Measurements from ENCODE around the gene NOLC1. TPM values are rescaled to one million over a fixed set of nuclear protein-coding genes. Genes with fewer than 3 reads are reported as not detected.
A peak's percentile ranks its signal among the peaks of the same experiment; 100 is the strongest.

The NOLC1 gene
- total and polyA plus RNA-seq, 11 donors, result 10.1 to 67.5 (median 29.0) TPM

DNA sequence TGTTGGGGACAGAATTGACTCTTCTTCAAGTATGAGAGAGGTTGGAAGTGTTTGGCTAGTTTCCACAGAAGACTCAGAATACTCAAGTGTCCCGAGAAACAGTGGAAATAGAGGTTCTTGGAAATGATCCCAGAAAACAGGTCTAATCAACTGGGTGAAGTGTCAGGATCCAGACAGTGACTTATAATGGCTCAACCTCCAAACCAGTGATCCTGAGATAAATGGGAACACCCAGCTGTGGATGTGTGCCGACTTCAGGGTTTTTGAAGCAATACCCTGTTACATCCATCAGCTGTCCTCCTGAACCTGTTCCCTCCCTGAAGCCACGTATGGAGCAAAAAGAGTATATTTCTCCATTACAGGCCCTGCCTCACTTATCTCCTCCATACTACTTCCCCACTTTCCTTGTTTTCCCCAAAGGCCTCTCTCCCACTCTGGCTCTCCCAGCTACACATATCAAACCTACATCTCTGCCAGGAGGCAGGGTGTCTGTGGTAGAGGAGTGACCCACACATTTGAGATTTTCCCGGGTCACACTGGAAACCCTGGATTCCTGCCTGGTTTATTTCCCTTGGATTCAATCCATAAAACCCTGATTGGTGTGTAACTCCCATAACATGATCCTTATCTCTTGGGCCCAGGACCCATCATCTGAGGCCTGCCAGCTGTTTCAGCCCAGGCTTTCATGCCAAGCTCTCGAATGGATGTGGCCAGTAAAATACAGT, 56.3 kb downstream of the NOLC1 start:
- peak in 2 of 4 donors; percentile 20 to 47 for ATAC-seq
- 14 to 23% (median 20%) methylated on average over 5 of the region's 5 CpGs for WGBS, 4 donors
- TF ChIP-seq, protein P1, sequence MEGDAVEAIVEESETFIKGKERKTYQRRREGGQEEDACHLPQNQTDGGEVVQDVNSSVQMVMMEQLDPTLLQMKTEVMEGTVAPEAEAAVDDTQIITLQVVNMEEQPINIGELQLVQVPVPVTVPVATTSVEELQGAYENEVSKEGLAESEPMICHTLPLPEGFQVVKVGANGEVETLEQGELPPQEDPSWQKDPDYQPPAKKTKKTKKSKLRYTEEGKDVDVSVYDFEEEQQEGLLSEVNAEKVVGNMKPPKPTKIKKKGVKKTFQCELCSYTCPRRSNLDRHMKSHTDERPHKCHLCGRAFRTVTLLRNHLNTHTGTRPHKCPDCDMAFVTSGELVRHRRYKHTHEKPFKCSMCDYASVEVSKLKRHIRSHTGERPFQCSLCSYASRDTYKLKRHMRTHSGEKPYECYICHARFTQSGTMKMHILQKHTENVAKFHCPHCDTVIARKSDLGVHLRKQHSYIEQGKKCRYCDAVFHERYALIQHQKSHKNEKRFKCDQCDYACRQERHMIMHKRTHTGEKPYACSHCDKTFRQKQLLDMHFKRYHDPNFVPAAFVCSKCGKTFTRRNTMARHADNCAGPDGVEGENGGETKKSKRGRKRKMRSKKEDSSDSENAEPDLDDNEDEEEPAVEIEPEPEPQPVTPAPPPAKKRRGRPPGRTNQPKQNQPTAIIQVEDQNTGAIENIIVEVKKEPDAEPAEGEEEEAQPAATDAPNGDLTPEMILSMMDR (IDR thresholded peaks at IDR 0.05), result no peak
- no peak for TF ChIP-seq POLR2A (IDR thresholded peaks at IDR 0.05)
- H3K36me3 ChIP-seq, result no peaks in the 10 kb centered on the region
- no peak overlapping the region for H3K4me3 ChIP-seq
- no peak overlapping the region for H3K27ac ChIP-seq
- intact Hi-C loops (cut with DNase I), result no loop called here
- no peaks in the 10 kb centered on the region for H3K27me3 ChIP-seq
- H3K9me3 ChIP-seq, result peaks cover 0 to 14% (median 3%) of the 10 kb centered on the region in 12 donors
- H3K4me1 ChIP-seq, result peaks cover 0 to 13% (median 7%) of the 10 kb centered on the region in 12 donors
- no peak for DNase-seq

DNA sequence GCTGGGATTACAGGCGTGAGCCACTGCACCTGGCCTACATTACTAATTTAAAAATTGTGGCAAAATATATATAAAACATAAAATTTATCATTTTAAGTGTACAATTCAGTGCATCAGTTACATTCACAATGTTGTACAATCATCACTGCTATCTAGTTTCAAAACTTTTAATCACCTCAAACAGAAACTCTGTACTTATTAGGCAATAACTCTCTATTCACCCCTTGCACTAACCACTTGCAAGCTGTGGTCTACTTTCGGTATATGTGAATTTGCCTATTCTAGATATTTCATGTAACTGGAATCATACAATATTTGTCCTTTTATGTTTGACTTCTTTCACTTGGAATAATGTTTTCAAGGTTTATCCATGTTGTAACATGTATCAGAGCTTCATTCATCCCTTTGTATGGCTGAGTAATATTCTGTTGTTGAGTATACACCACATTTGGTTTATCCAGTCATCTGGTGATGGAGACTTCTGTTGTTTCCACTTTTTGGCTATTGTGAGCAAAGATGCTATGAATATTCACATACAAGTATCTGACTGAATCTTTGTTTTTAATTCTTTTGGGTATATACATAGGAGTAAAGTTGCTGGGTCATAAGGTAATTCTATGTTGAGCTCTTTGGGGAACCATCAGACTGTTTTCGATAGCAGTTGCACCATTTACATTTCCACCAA, 59.6 kb downstream of the NOLC1 start:
- Histone ChIP-seq H3K4me3 (no peak overlapping the region), H3K27me3 (no peaks in the 10 kb centered on the region), H3K36me3 (no peaks in the 10 kb centered on the region), H3K27ac (no peak overlapping the region), H3K9me3 (no peaks in the 10 kb centered on the region), H3K4me1 (peaks cover 0 to 13% (median 7%) of the 10 kb centered on the region in 12 donors)
- WGBS, 4 donors, result 89 to 94% (median 91%) methylated on average over 3 of the region's 3 CpGs
- no peak for ATAC-seq
- TF ChIP-seq POLR2A (IDR thresholded peaks at IDR 0.05), result no peak
- TF ChIP-seq, protein P1 (IDR thresholded peaks at IDR 0.05), result no peak
- DNase-seq, result no peak
- intact Hi-C loops (cut with DNase I), result no loop called here

Other genes with a start within 250 kb of the NOLC1 start
- gene ARMH3, start 96.2 kb upstream of the NOLC1 start, total RNA-seq, result 10 to 100 TPM; 28.5 to 84.2 (median 45.4) TPM
- gene ARMH3, start 96.2 kb upstream of the NOLC1 start, polyA plus RNA-seq, result 10 to 100 TPM; 33.4 to 43.9 TPM
- 10 to 100 TPM in 6 of 9 donors, 1 to 10 TPM in 3; 7.8 to 23.1 (median 12.4) TPM for gene HPS6, start 87.0 kb upstream of the NOLC1 start, total RNA-seq
- gene HPS6, start 87.0 kb upstream of the NOLC1 start, polyA plus RNA-seq, result 10 to 100 TPM in 1 of 2 donors, 1 to 10 TPM in 1; 7.6 to 12.9 TPM
- gene LDB1, start 32.0 kb upstream of the NOLC1 start, total RNA-seq, result 10 to 100 TPM; 38.7 to 63.2 (median 53.5) TPM
- 10 to 100 TPM; 29.5 to 39.4 TPM for gene LDB1, start 32.0 kb upstream of the NOLC1 start, polyA plus RNA-seq
- 10 to 100 TPM in 8 of 9 donors, 1 to 10 TPM in 1; 10.0 to 21.5 (median 14.9) TPM for gene PPRC1, start 19.3 kb upstream of the NOLC1 start, total RNA-seq
- gene PPRC1, start 19.3 kb upstream of the NOLC1 start, polyA plus RNA-seq, result 10 to 100 TPM; 10.7 to 17.9 TPM
- under 1 TPM in 2 of 9 donors, not detected in 7; 0.20 to 0.25 TPM for gene ELOVL3, start 73.9 kb downstream of the NOLC1 start, total RNA-seq
- gene ELOVL3, start 73.9 kb downstream of the NOLC1 start, polyA plus RNA-seq, result under 1 TPM in 1 of 2 donors, not detected in 1; 0.17 TPM
- gene PITX3, start 89.1 kb downstream of the NOLC1 start, total RNA-seq, result 1 to 10 TPM in 6 of 9 donors, under 1 TPM in 3; 0.18 to 3.3 (median 1.3) TPM
- gene PITX3, start 89.1 kb downstream of the NOLC1 start, polyA plus RNA-seq, result 1 to 10 TPM; 1.2 to 9.5 TPM
- 10 to 100 TPM; 39.9 to 70.0 (median 48.3) TPM for gene GBF1, start 93.1 kb downstream of the NOLC1 start, total RNA-seq
- gene GBF1, start 93.1 kb downstream of the NOLC1 start, polyA plus RNA-seq, result 10 to 100 TPM; 15.5 to 46.3 TPM
- gene NFKB2, start 243.3 kb downstream of the NOLC1 start, total RNA-seq, result 10 to 100 TPM in 8 of 9 donors, 1 to 10 TPM in 1; 9.6 to 50.4 (median 17.2) TPM
- gene NFKB2, start 243.3 kb downstream of the NOLC1 start, polyA plus RNA-seq, result 10 to 100 TPM in 1 of 2 donors, 1 to 10 TPM in 1; 9.6 to 20.1 TPM

All from heart left ventricle (tissue), 16 donors.